GM12878 (cell line): ENCODE measurements around the gene MRM3. TPM values are rescaled to one million over a fixed set of nuclear protein-coding genes. Genes with fewer than 3 reads are reported as not detected.

Experiments used
- ATAC-seq: fragments of 200-7000 bp; cut with Tn5 transposase; 3 replicates; pipeline ENCODE4 v1.9.1; 2020; ENCODE audit warnings: mild to moderate bottlenecking, moderate library complexity
- BruUV-seq: library from RNA; stranded (reverse); fragments of 400-500 nt; replicated peaks from 2 replicates; lab custom pipeline; 2021; lab: Mats Ljungman, UMichigan
- CTCF ChIA-PET: fragments of 300-600 bp; sonication (Branson Sonifier 250); formaldehyde crosslinking; extraction: SDS; loops from one replicate; lab custom pipeline; 2021; ENCODE audit warnings: inconsistent platforms; lab: Yijun Ruan, JAX
- POLR2A ChIA-PET: fragments of 350-600 bp; formaldehyde crosslinking; extraction: SDS; loops from one replicate; lab custom pipeline; 2021; ENCODE audit warnings: inconsistent platforms; lab: Charles Lee
- RAD21 ChIA-PET: fragments of 300-600 bp; sonication (Branson Sonifier 250); formaldehyde crosslinking; loops from one replicate; lab custom pipeline; 2023; ENCODE audit warnings: antibody characterized with exemption; ENCODE audit not compliant: unreplicated experiment; lab: Charles Lee
- SMC1A ChIA-PET: fragments of 300-600 bp; sonication (Branson Sonifier 250); formaldehyde crosslinking; loops from one replicate; lab custom pipeline; 2023; ENCODE audit not compliant: unreplicated experiment, uncharacterized antibody; lab: Charles Lee
- DNase-seq: peaks from one replicate; pipeline ENCODE4 v3.0.0-alpha.2; 2011; ENCODE audit warnings: low read depth, low spot score
- FAIRE-seq: peaks from 3 replicates; lab custom pipeline; 2011; peaks lifted over from hg19 to GRCh38; lab: Jason Lieb, UNC
- H2AFZ ChIP-seq: 2 replicates; pipeline ENCODE4 v1.6.0; 2011; ENCODE audit warnings: low read depth, low read length, control low read depth; ENCODE audit not compliant: control insufficient read depth
- H3K27ac ChIP-seq: 2 replicates; pipeline ENCODE4 v1.5.1; 2011; ENCODE audit warnings: control low read depth; ENCODE audit not compliant: control insufficient read depth, insufficient read depth
- H3K27me3 ChIP-seq, 2 experiments: replicated peaks in 1 of 2; 2 replicates each; pipeline versions ENCODE4 v1.6.0 to v1.6.1; 2011; ENCODE audit warnings: low read length in 1 of 2; ENCODE audit not compliant: control insufficient read depth in 2 of 2, insufficient read depth in 2 of 2
- H3K36me3 ChIP-seq, 2 experiments: 2 replicates each; pipeline ENCODE4 v1.5.1; 2011; ENCODE audit warnings: low read length in 1 of 2; ENCODE audit not compliant: control insufficient read depth in 2 of 2, insufficient read depth in 2 of 2
- H3K4me1 ChIP-seq: 2 replicates; pipeline ENCODE4 v1.6.1; 2011; ENCODE audit warnings: mild to moderate bottlenecking, low read length, moderate library complexity, mixed read lengths; ENCODE audit not compliant: control insufficient read depth, insufficient read depth
- H3K4me2 ChIP-seq: 2 replicates; pipeline ENCODE4 v1.6.0; 2011; ENCODE audit warnings: control low read depth; ENCODE audit not compliant: control insufficient read depth, insufficient read depth
- H3K4me3 ChIP-seq: fragments of 200-600 bp; sonication (generic); 2 replicates; pipeline ENCODE4 v1.5.1; 2016
- H3K79me2 ChIP-seq: 2 replicates; pipeline ENCODE4 v1.6.0; 2011; ENCODE audit warnings: low read length; ENCODE audit not compliant: control insufficient read depth, insufficient read depth
- H3K9ac ChIP-seq: 2 replicates; pipeline ENCODE4 v1.8.0; 2011; ENCODE audit warnings: low read length, control low read depth, mixed read lengths; ENCODE audit not compliant: control insufficient read depth, insufficient read depth
- H3K9me3 ChIP-seq: replicated peaks from 3 replicates; pipeline ENCODE4 v1.5.1; 2011; ENCODE audit warnings: mild to moderate bottlenecking, low read length; ENCODE audit not compliant: control insufficient read depth, insufficient read depth
- H4K20me1 ChIP-seq: 2 replicates; pipeline ENCODE4 v1.6.0; 2011; ENCODE audit not compliant: control insufficient read depth, insufficient read depth
- CBFB ChIP-seq: IDR thresholded peaks from 2 replicates; pipeline ENCODE4 v1.6.1; 2016; ENCODE audit warnings: antibody characterized with exemption, low read depth
- ELK1 ChIP-seq: IDR thresholded peaks from 2 replicates; pipeline ENCODE4 v1.6.1; 2012; ENCODE audit warnings: low read depth, low read length, improper control_type of control experiment
- HSF1 ChIP-seq: fragments of 150-350 bp; IDR thresholded peaks from 2 replicates; pipeline ENCODE4 v1.6.1; 2014; ENCODE audit warnings: mild to moderate bottlenecking, low read depth, low read length
- KLF5 ChIP-seq: fragments of 450-650 bp; IDR thresholded peaks from 2 replicates; pipeline ENCODE4 v1.6.1; 2014; ENCODE audit warnings: mild to moderate bottlenecking; ENCODE audit not compliant: partially characterized antibody
- MTA3 ChIP-seq: IDR thresholded peaks from 2 replicates; pipeline ENCODE4 v1.6.1; 2012; ENCODE audit warnings: low read length, inconsistent platforms, borderline replicate concordance
- PAX5 ChIP-seq: IDR thresholded peaks from 2 replicates; pipeline ENCODE4 v1.6.1; 2011; ENCODE audit warnings: low read depth, low read length, borderline replicate concordance
- RCOR1 ChIP-seq: conservative IDR thresholded peaks from 2 replicates; pipeline ENCODE4 v1.6.1; 2012; ENCODE audit warnings: low read depth, low read length, improper control_type of control experiment
- SPI1 ChIP-seq: IDR thresholded peaks from 2 replicates; pipeline ENCODE4 v1.6.1; 2011; ENCODE audit warnings: low read depth, mild to moderate bottlenecking, low read length, moderate library complexity, borderline replicate concordance; ENCODE audit not compliant: insufficient read depth
- ZNF217 ChIP-seq: fragments of 450-650 bp; IDR thresholded peaks from 2 replicates; pipeline ENCODE4 v1.6.1; 2017; ENCODE audit warnings: antibody characterized with exemption, mild to moderate bottlenecking
- ZNF274 ChIP-seq: IDR thresholded peaks from one replicate; pipeline ENCODE4 v1.8.0; 2011; ENCODE audit not compliant: insufficient read length, insufficient read depth
- WGBS: methylation state at CpG from one replicate; pipeline ENCODE4 v1.1.6; 2016; ENCODE audit warnings: low lambda C conversion rate; ENCODE audit not compliant: insufficient replicate concordance, insufficient coverage; ENCODE audit errors: missing lambda C conversion rate; 5-methylcytosine and 5-hydroxymethylcytosine counted together
- in situ Hi-C: fragments of 300-500 bp; cut with MboI; formaldehyde crosslinking; loops from 9 replicates; pipeline ENCODE4 v1.14.3; 2018; ENCODE audit warnings: mixed read lengths
- intact Hi-C: fragments of 100-400 bp; cut with micrococcal nuclease; formaldehyde crosslinking; loops from one replicate; pipeline ENCODE4 v1.14.2; 2022; ENCODE audit not compliant: unreplicated experiment
- polyA plus RNA-seq, 11 experiments: library from polyadenylated mRNA; depleted of rRNA in 4 of 11; unstranded in 6 of 11; stranded (reverse) in 5 of 11; fragments of >200 nt; fragmentation: Nextera tagmentation in 4 of 11; fragmentation: Illumina TruSeq in 1 of 11; extraction: Ambion mirVana in 4 of 11; extraction: Trizol in 1 of 11; gene quantifications; 1 replicate in 1 of 11; 2 replicates in 10 of 11; pipeline versions ENCODE4 v1.2.1 to v1.2.3, GENCODE V29; 2011 to 2016; ENCODE audit warnings: inconsistent platforms in 2 of 11, missing spikeins in 2 of 11, low read depth in 1 of 11
- total RNA-seq, 4 experiments: library from RNA; depleted of rRNA in 3 of 4; stranded (reverse); fragments of >200 nt in 3 of 4; fragmentation: Illumina TruSeq in 1 of 4; extraction: Trizol in 1 of 4; gene quantifications; 2 replicates each; pipeline versions ENCODE4 v1.2.1 to v1.2.3, GENCODE V29; 2013 to 2021

MRM3 gene
- total and polyA plus RNA-seq, 10 of the 15 experiments (the other 5 are each of a cell fraction or from before 2014, with no cell fraction given), result 2.3 to 48.9 (median 26.6) TPM

- BruUV-seq, result no TSS peak
- Histone ChIP-seq H3K9me3 (no peaks in the 10 kb centered on the region), H3K4me2 (no peak overlapping the region), H3K79me2 (no peaks in the 10 kb centered on the region), H3K4me1 (no peaks in the 10 kb centered on the region; the same call in 1 of the 2 replicates), H3K27ac (no peak overlapping the region), H3K27me3 (no peaks in the 10 kb centered on the region), H4K20me1 (no peaks in the 10 kb centered on the region), H2AFZ (no peak overlapping the region), H3K4me3 (no peak overlapping the region), H3K36me3 (no peaks in the 10 kb centered on the region), H3K9ac (no peak overlapping the region)
- CTCF ChIA-PET, result no interaction called here
- in situ Hi-C loops (no loop called here), intact Hi-C loops (no loop called here)
- POLR2A ChIA-PET, result interaction anchor here (0.7 kb wide), 1 partner anchor 25 kb away, joined by 4 read pairs; no protein-coding TSS in a partner anchor
- FAIRE-seq, result no peak
- no peak for ATAC-seq
- DNase-seq, result no peak
- 72% methylated on average over 16 of the region's 17 CpGs for WGBS
- SMC1A ChIA-PET, result interaction anchor here (0.6 kb wide), 1 partner anchor 85 kb away, joined by 3 read pairs; no protein-coding TSS in a partner anchor
- RAD21 ChIA-PET, result no interaction called here
- TF ChIP-seq SPI1, result no peak
- no peak for TF ChIP-seq MTA3
- no peak for TF ChIP-seq KLF5
- TF ChIP-seq ZNF217, result no peak
- no peak for TF ChIP-seq RCOR1
- no peak for TF ChIP-seq ZNF274
- no peak for TF ChIP-seq CBFB
- TF ChIP-seq PAX5, result no peak
- no peak for TF ChIP-seq ELK1
- no peak for TF ChIP-seq HSF1
Observed at GRCh38 chr17:825216-825615, 43.1 kb downstream of the MRM3 start.
